ENCODE results near the gene ATG3.

- TF ChIP-seq, protein P1, sequence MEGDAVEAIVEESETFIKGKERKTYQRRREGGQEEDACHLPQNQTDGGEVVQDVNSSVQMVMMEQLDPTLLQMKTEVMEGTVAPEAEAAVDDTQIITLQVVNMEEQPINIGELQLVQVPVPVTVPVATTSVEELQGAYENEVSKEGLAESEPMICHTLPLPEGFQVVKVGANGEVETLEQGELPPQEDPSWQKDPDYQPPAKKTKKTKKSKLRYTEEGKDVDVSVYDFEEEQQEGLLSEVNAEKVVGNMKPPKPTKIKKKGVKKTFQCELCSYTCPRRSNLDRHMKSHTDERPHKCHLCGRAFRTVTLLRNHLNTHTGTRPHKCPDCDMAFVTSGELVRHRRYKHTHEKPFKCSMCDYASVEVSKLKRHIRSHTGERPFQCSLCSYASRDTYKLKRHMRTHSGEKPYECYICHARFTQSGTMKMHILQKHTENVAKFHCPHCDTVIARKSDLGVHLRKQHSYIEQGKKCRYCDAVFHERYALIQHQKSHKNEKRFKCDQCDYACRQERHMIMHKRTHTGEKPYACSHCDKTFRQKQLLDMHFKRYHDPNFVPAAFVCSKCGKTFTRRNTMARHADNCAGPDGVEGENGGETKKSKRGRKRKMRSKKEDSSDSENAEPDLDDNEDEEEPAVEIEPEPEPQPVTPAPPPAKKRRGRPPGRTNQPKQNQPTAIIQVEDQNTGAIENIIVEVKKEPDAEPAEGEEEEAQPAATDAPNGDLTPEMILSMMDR (IDR thresholded peaks at IDR 0.05): no peak
- no peak for TF ChIP-seq POLR2A (IDR thresholded peaks at IDR 0.05)
These were observed 52.9 kb downstream of the ATG3 start for GRCh38 chr3:112508860-112509259.
